Uterus (tissue), 4 donors: Measurements from ENCODE around the gene ITGA6. TPM values are rescaled to one million over a fixed set of nuclear protein-coding genes. Genes with fewer than 3 reads are reported as not detected.

Experiments
- DNase-seq, 2 donors: peaks; one replicate each; pipeline ENCODE4 v3.0.0-alpha.2; 2019 to 2020
- H3K27ac ChIP-seq, 2 donors: fragments of 200-600 bp; sonication (generic); 1 replicate in 1 of 2; 2 replicates in 1 of 2; pipeline ENCODE4 v1.5.1; 2016 to 2018
- H3K27me3 ChIP-seq, 2 donors: fragments of 200-600 bp; sonication (generic); one replicate each; pipeline ENCODE4 v1.5.1; 2018 to 2019; ENCODE audit warnings: control low read depth in 1 of 2
- H3K36me3 ChIP-seq, 2 donors: fragments of 200-600 bp; sonication (generic); one replicate each; pipeline ENCODE4 v1.5.1; 2019; ENCODE audit warnings: control low read depth in 1 of 2
- H3K4me1 ChIP-seq, 2 donors: fragments of 200-600 bp; sonication (generic); one replicate each; pipeline ENCODE4 v1.5.1; 2018 to 2019; ENCODE audit warnings: control low read depth in 1 of 2
- H3K4me3 ChIP-seq, 2 donors: fragments of 200-600 bp; sonication (generic); 1 replicate in 1 of 2; 2 replicates in 1 of 2; pipeline ENCODE4 v1.5.1; 2018 to 2019; ENCODE audit warnings: mild to moderate bottlenecking in 1 of 2
- H3K9me3 ChIP-seq, 2 donors: fragments of 200-600 bp; sonication (generic); one replicate each; pipeline ENCODE4 v1.5.1; 2019; ENCODE audit warnings: control low read depth in 1 of 2
- POLR2A ChIP-seq, 2 donors: fragments of 450-650 bp; IDR thresholded peaks; one replicate each; pipeline ENCODE4 v1.6.1; 2016; ENCODE audit warnings: antibody characterized with exemption in 2 of 2, mild to moderate bottlenecking in 1 of 2, moderate library complexity in 1 of 2
- intact Hi-C: fragments of 100-400 bp; cut with DNase I; formaldehyde crosslinking; loops from one replicate; pipeline ENCODE4 v1.15.1; 2023; ENCODE audit warnings: low total_unique reads
- total RNA-seq, 4 donors: library from RNA; depleted of rRNA in 3 of 4; stranded (reverse); fragments of >200 nt in 3 of 4; gene quantifications; one replicate each; pipeline versions ENCODE4 v1.1.0 to v1.2.4, GENCODE V29; 2014 to 2023
- TF ChIP-seq, protein P1 (sequence below), 4 experiments: fragments of 200-600 bp in 2 of 4; fragments of 450-650 bp in 2 of 4; sonication (generic) in 2 of 4; IDR thresholded peaks; one replicate each; pipeline ENCODE4 v1.5.1; 2016 to 2019; ENCODE audit warnings: antibody characterized with exemption in 4 of 4, mild to moderate bottlenecking in 2 of 4, moderate library complexity in 1 of 4
- donor health status: DM: yes; HTN: yes; CAD: no.

The ITGA6 gene
- total RNA-seq, 4 donors from 2014 or later: 57.4 to 195 (median 120) TPM

DNA sequence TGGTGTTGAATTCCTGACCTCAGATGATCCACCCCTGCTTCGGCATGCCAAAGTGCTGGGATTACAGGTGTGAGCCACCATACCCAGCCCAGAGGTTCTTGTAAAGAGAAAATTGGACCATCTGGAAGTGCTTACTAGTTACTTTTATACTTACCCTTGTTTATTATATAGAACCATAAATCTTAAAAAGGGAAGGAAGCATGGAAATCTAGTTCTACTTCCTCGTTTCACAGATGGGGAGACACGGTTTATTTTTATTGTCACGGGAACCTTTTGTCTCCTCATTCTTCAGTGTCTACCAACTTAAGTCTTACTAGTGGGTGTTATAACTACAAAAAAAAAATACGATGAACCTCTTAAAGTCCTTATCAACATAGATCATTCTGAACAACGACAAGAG is 82.7 kb downstream of the ITGA6 start:
- Histone ChIP-seq H3K9me3 (peaks cover 0 to 6% of the 10 kb centered on the region in 2 donors), H3K27ac (no peak overlapping the region), H3K36me3 (no peaks in the 10 kb centered on the region), H3K27me3 (no peaks in the 10 kb centered on the region), H3K4me3 (no peak overlapping the region), H3K4me1 (no peaks in the 10 kb centered on the region)
- intact Hi-C loops: no loop called here
- no peak for DNase-seq
- TF ChIP-seq POLR2A (IDR thresholded peaks at IDR 0.05): no peak
- TF ChIP-seq, protein P1, sequence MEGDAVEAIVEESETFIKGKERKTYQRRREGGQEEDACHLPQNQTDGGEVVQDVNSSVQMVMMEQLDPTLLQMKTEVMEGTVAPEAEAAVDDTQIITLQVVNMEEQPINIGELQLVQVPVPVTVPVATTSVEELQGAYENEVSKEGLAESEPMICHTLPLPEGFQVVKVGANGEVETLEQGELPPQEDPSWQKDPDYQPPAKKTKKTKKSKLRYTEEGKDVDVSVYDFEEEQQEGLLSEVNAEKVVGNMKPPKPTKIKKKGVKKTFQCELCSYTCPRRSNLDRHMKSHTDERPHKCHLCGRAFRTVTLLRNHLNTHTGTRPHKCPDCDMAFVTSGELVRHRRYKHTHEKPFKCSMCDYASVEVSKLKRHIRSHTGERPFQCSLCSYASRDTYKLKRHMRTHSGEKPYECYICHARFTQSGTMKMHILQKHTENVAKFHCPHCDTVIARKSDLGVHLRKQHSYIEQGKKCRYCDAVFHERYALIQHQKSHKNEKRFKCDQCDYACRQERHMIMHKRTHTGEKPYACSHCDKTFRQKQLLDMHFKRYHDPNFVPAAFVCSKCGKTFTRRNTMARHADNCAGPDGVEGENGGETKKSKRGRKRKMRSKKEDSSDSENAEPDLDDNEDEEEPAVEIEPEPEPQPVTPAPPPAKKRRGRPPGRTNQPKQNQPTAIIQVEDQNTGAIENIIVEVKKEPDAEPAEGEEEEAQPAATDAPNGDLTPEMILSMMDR (IDR thresholded peaks at IDR 0.05): no peak

DNA sequence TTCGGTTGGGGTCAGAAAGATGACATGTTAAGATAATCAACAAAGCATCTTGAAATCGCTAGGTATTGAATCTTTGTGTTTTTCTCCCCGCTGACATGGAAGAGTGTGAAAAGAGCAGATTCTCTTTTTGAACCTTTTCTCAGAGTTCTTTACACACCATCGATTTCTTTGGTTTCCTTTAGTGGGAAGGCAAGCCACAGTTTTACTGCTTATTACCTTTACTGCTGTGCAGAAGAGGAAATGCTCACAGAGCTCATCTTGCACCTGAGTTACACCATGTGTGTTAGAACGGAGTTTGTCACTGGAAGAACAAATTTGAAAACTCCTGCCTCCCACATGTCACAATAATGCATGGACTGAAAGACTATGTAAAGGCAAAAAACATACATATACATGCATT is 83.2 kb downstream of the ITGA6 start:
- H3K4me1 ChIP-seq: no peaks in the 10 kb centered on the region
- no peak for DNase-seq
- no peak overlapping the region for H3K4me3 ChIP-seq
- intact Hi-C loops: no loop called here
- H3K27ac ChIP-seq: no peak overlapping the region
- TF ChIP-seq, protein P1 (IDR thresholded peaks at IDR 0.05): no peak
- TF ChIP-seq POLR2A (IDR thresholded peaks at IDR 0.05): no peak
- H3K36me3 ChIP-seq: no peaks in the 10 kb centered on the region
- no peaks in the 10 kb centered on the region for H3K27me3 ChIP-seq
- H3K9me3 ChIP-seq: peaks cover 0 to 6% of the 10 kb centered on the region in 2 donors

DNA sequence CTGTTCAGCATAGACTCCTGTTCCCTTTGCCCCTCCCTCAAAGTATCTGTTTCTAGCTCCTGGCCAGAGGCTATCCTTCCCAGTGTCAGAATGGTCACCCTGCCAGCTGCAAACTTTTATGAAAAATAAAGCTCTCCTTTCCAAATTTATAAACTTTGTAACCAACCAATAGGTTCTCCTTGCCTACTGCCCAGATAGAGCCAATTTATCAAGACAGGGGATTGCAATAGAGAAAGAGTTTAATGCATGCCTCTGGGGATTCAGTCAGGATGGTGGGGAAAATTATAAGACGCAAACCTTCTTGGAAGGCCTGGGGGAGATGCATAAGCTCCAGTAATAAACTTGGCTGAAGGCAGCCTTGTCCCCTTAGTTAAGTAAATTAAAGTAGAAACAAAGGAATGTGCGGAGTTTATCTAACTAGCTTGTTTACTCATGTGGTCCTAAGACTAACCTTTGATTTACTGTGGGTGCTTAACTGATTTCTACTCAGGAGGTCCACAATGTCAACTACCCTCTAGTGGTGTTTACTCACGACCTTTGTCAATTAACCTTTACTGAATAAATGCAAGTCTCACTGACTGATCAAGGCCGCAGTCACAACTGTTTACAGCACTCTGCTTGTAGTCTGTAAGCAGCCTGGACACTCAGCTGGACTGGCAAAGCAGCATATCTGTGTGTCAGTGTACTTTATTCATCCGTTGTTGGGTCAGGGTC is 85.6 kb downstream of the ITGA6 start:
- no peak for TF ChIP-seq POLR2A (IDR thresholded peaks at IDR 0.05)
- TF ChIP-seq, protein P1 (IDR thresholded peaks at IDR 0.05): no peak
- H3K36me3 ChIP-seq: no peaks in the 10 kb centered on the region
- H3K4me1 ChIP-seq: no peaks in the 10 kb centered on the region
- peaks cover 0 to 6% of the 10 kb centered on the region in 2 donors for H3K9me3 ChIP-seq
- intact Hi-C loops: no loop called here
- no peak for DNase-seq
- H3K4me3 ChIP-seq: no peak overlapping the region
- no peak overlapping the region for H3K27ac ChIP-seq
- no peaks in the 10 kb centered on the region for H3K27me3 ChIP-seq

DNA sequence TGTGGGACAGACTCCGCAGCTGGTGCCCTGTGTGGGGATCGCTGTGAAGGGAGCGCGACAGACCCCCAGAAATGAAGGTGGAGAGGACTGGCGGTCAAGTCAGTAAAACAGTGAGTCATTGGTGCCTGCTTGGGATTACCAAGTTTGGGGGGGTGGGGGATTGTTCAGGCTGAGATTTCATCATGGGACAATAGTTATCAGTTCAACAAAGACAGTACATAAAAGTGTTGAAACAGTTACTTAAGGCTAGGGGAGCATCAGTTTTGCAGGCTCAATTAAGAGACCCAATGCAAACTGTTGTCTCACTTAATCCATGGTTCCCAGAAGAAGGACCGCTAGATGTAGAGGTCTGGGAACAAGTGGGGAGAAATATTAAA is 86.1 kb downstream of the ITGA6 start:
- no peak for DNase-seq
- H3K9me3 ChIP-seq: peaks cover 0 to 6% of the 10 kb centered on the region in 2 donors
- H3K36me3 ChIP-seq: no peaks in the 10 kb centered on the region
- TF ChIP-seq, protein P1 (IDR thresholded peaks at IDR 0.05): no peak
- no peak for TF ChIP-seq POLR2A (IDR thresholded peaks at IDR 0.05)
- intact Hi-C loops: no loop called here
- H3K27ac ChIP-seq: no peak overlapping the region
- no peak overlapping the region for H3K4me3 ChIP-seq
- no peaks in the 10 kb centered on the region for H3K4me1 ChIP-seq
- no peaks in the 10 kb centered on the region for H3K27me3 ChIP-seq

DNA sequence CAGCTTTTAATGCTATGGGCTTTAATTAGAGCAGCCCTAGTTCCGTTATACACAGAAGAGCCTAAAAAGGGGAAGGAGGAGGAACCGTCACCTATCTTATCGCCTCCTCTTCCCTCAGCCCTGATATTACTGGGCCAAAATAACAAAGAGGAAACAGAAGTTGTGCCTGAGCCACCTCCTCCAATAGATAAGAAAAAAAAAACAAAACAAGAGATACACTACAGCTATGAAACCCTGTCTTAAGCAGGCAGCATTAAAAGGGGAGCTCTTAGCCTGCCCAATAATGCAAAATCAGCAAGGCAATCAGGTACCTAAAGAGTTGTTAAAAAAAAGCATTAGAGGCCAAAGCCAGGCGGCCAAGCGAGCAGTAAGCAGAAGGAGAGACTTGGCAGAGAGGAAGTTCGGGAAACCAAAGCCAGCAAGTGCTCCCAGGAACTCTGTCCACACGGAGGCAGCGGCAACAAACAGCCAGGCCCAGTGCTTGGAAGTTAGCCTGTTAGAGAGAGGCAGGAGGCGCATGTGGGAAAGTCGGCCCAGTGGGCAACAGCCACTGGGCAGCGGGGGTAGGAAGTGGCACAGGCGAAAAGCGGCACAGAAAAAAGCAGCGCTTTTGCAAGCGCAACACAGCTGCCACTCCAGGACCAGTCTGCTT is 86.7 kb downstream of the ITGA6 start:
- H3K27ac ChIP-seq: no peak overlapping the region
- no peak for DNase-seq
- H3K4me1 ChIP-seq: no peaks in the 10 kb centered on the region

More for the DNA sequence above, 86.7 kb downstream of the ITGA6 start:
- intact Hi-C loops: no loop called here
- H3K27me3 ChIP-seq: no peaks in the 10 kb centered on the region
- TF ChIP-seq POLR2A (IDR thresholded peaks at IDR 0.05): no peak
- H3K36me3 ChIP-seq: no peaks in the 10 kb centered on the region
- H3K9me3 ChIP-seq: peaks cover 0 to 6% of the 10 kb centered on the region in 2 donors
- H3K4me3 ChIP-seq: no peak overlapping the region
